ENCODE measurements around the gene ZSWIM9. TPM values are rescaled to one million over a fixed set of nuclear protein-coding genes. Genes with fewer than 3 reads are reported as not detected.
A peak's percentile ranks its signal among the peaks of the same experiment; 100 is the strongest.

ZSWIM9 gene
- total RNA-seq = 1 to 10 TPM; 7.4 to 8.0 TPM

DNA sequence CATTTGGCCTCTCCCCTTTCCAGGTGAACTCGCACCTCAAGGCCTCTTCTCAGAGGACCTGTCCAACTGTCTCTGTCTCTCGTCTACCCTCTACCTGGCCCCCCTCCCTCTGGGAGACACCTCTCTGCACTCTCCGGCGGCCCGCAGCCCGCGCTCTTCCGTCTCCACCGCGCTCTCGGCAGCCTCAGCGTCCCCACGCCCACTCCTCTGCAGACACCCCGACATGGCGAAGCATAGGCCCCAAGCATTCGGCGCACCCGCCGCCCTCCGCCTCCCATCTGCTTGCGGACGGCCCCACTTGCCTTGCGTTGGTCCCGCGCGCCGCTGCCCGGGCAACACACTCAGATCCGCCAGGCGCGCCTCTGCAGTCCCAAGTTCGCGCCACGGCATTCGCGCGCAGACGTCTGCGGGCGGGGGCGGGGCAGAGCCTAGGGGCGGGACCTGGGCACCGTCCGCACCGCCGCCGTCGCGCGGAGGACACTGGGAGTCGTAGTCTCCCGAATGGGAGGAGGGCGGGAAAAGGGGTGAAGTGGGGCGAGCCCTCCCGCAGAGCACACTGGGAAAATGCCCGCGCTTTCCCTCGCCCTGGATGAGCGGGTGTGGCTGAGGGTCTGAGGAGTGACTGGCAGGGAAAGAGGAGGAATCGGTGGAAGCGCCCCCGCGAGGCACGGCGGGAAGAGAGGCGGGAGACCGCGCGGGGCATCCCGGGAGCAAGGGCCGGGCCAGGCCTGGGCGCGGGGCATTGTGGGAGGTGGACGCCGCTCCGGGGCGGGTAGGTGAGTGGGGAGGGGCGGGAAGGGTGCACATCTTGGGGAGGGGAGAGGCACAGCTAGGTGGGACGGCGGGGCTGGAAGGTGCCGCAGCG, at the start of gene ZSWIM9, which contains the start of gene LIG1:
ZSWIM9 (plus strand) TSS at position 742 of the 865 bp plus-strand sequence. CDS start 1,123 bp downstream, outside the sequence.
LIG1 (minus strand) TSS at position 406 of the 865 bp plus-strand sequence. CDS start 4,778 bp downstream, outside the sequence.
- H3K9me3 Mint-ChIP-seq = no peaks in the 10 kb centered on the region
- peak within 1 kb of the TSS; percentile 95 for H3K4me3 Mint-ChIP-seq
- peak; percentile 94 for DNase-seq
- H3K4me1 Mint-ChIP-seq (ENCODE audit: low read depth) = peaks cover 39% of the 10 kb centered on the region
- H3K36me3 Mint-ChIP-seq = peaks cover 19% of the 10 kb centered on the region
- CTCF ChIA-PET = interaction anchor here (1.4 to 2.5 kb wide), 2 partner anchors 90 to 91 kb away, joined by 6 to 10 read pairs; no protein-coding TSS in a partner anchor
- no peaks in the 10 kb centered on the region for H3K27me3 Mint-ChIP-seq
- peak within 1 kb of the TSS; percentile 97 for H3K27ac Mint-ChIP-seq
- intact Hi-C loops (cut with micrococcal nuclease) = loop anchor here (1.0 to 5.0 kb wide), 4 partner anchors 34 to 193 kb away; partner anchors contain the start of genes CARD8 and TMEM143
- POLR2A ChIA-PET = interaction anchor here (0.6 to 1.1 kb wide), 4 partner anchors 18 to 34 kb away, joined by 3 to 4 read pairs (median 4); no protein-coding TSS in a partner anchor

DNA sequence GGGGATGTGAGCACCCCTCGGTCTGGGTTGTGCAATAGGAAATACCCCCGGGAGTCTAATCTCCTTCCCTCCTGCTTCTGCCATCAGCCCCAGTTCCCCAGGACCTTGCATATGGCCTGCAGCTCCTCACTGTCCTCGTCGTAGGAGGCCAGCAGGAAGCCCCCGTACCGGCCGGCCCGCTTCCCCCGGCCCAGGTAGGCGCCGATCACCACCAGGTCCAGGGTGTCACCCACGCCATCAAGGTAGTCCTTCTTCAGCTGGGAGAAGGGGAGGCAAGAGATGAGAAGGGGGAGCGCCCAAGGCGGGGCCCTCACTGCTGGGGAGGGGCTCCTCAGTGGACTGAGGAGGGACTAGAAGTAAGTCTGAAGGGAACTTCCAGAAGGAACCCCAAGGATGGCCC, 49.4 kb upstream of the ZSWIM9 start:
- Mint-ChIP-seq H3K27me3 (no peaks in the 10 kb centered on the region), H3K4me3 (no peak overlapping the region), H3K9me3 (no peaks in the 10 kb centered on the region), H3K27ac (no peak overlapping the region), H3K4me1 (ENCODE audit: low read depth) (peaks cover 28% of the 10 kb centered on the region), H3K36me3 (peaks cover 59% of the 10 kb centered on the region)
- POLR2A ChIA-PET = no interaction called here
- DNase-seq = no peak
- intact Hi-C loops (cut with micrococcal nuclease) = no loop called here
- CTCF ChIA-PET = interaction anchor here (0.6 to 1.7 kb wide), 2 partner anchors 10 to 308 kb away, joined by 4 to 6 read pairs; partner anchors contain the start of gene PLA2G4C

DNA sequence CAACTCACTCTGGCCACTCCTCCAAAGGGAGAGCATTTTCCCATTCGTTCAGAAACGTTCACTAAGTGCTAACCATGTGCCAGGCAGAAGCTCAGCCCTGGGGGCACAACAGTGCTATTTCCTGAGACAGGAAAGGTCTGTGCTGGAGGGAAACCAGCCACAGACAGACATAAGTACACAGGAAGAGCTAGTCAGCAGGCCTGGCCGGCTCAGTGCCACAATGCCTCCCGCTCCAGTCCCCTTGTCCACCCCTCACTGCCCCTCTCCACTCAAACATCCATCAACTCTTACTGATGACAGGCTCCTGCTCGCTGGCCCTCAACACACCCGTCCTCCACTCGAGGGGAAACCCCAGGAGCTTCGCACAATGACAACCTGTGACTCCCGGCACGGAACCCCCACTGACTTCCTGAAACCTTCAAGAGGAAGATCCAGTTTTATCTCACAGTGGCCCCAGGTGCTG, 48.5 kb upstream of the ZSWIM9 start:
- no peaks in the 10 kb centered on the region for H3K27me3 Mint-ChIP-seq
- H3K4me3 Mint-ChIP-seq = no peak overlapping the region
- intact Hi-C loops (cut with micrococcal nuclease) = no loop called here
- H3K36me3 Mint-ChIP-seq = peaks cover 63% of the 10 kb centered on the region
- H3K27ac Mint-ChIP-seq = peak overlapping the region; percentile 72
- H3K4me1 Mint-ChIP-seq (ENCODE audit: low read depth) = peaks cover 28% of the 10 kb centered on the region
- CTCF ChIA-PET = interaction anchor here (1.0 kb wide), 1 partner anchor 19 kb away, joined by 3 read pairs; no protein-coding TSS in a partner anchor
- POLR2A ChIA-PET = no interaction called here
- DNase-seq = peak; percentile 41
- H3K9me3 Mint-ChIP-seq = no peaks in the 10 kb centered on the region

DNA sequence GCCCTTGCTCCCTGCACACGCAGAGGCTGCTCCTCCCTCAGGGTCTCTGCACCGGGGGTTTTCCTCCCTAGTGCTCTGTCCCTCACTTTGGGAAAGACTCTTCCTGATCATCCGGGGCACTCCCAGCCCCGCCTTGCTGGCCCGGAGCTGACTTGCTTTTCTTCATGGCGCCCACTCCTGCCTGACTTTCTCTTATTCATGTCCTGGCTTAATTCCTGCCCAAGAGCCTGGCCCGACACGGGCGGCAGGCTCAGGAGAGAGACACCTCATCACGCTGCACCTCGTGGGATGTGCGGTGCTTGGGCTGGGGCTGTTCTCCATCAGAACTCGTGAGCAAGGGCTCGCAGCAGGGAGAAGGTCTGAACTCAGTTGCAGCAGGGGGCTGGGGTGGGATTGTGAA, 48.1 kb upstream of the ZSWIM9 start:
- intact Hi-C loops (cut with micrococcal nuclease) = no loop called here
- no peak overlapping the region for H3K4me3 Mint-ChIP-seq
- H3K36me3 Mint-ChIP-seq = peaks cover 66% of the 10 kb centered on the region
- H3K27me3 Mint-ChIP-seq = no peaks in the 10 kb centered on the region
- no peaks in the 10 kb centered on the region for H3K9me3 Mint-ChIP-seq
- peak overlapping the region; percentile 72 for H3K27ac Mint-ChIP-seq
- ChIA-PET CTCF (interaction anchor here (1.0 kb wide), 1 partner anchor 20 kb away, joined by 3 read pairs; no protein-coding TSS in a partner anchor), POLR2A (no interaction called here)
- DNase-seq = no peak
- H3K4me1 Mint-ChIP-seq (ENCODE audit: low read depth) = peaks cover 28% of the 10 kb centered on the region

DNA sequence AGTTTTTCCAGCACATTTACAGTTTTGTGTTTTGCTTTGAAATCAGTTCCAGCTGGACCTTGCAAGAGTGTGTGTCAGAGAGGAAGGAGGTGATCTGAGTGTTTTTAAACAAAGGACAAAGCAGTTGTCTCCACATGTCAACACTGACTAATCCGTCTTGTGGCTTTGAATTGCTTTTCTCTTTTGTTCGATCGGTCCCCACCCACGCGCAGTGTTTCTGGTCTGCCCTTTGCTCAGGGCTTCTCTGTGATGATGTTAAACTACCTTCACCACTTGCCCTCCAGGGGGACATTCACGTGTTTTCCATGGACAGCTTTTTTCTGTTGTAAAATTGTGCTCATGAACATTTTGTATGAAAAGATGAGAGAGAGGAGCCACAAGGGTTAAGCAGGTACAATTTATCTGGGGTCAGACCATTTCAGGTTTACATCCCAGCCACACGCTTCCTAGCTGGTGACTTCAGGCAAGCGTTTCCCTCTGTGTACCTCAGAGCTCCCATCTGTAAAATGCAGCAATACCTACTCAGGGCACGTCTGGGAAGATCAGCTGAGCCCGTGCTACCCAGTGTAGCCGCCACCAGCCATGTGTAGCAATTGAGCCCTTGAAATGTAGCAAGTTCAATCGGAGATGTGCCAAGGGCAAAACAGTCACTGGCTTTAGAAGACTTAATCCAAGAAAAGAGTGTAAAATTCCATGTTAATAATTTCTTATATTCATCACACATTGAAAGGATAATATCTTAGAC, 46.4 kb upstream of the ZSWIM9 start:
- CTCF ChIA-PET = interaction anchor here (1.0 to 2.0 kb wide), 6 partner anchors 13 to 160 kb away, joined by 3 to 6 read pairs (median 4); partner anchors contain the start of gene PLA2G4C
- POLR2A ChIA-PET = interaction anchor here (0.7 kb wide), 1 partner anchor 100 kb away, joined by 4 read pairs; no protein-coding TSS in a partner anchor

DNA sequence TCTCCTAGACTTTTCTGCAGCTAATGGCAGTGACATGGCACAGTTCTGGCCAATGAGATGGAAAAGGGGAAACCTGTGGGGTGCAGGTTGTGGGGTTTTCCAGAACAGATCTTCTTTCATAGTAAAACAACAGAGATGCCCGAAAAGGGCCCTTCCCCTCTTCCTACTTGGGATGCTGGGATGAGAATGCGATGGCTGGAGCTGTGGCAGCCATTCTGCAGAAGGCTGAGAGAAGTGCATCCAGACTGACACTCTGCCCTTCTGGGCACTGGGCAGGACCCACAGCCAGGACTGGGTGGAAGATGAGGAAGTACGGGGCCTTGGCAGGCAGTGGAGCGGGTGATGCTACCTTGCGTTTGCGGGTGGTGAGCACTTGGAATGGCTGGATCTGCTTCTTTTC, 42.9 kb upstream of the ZSWIM9 start:
- no peak overlapping the region for H3K27ac Mint-ChIP-seq
- H3K36me3 Mint-ChIP-seq = peaks cover 69% of the 10 kb centered on the region
- no peak overlapping the region for H3K4me3 Mint-ChIP-seq
- ChIA-PET CTCF (no interaction called here), POLR2A (no interaction called here)
- intact Hi-C loops (cut with micrococcal nuclease) = no loop called here
- no peak for DNase-seq
- H3K4me1 Mint-ChIP-seq (ENCODE audit: low read depth) = peaks cover 11% of the 10 kb centered on the region
- H3K27me3 Mint-ChIP-seq = no peaks in the 10 kb centered on the region
- no peaks in the 10 kb centered on the region for H3K9me3 Mint-ChIP-seq

More for the DNA sequence above, 46.4 kb upstream of the ZSWIM9 start:
- intact Hi-C loops (cut with micrococcal nuclease) = no loop called here
- DNase-seq = peak; percentile 80
- Mint-ChIP-seq H3K9me3 (no peaks in the 10 kb centered on the region), H3K27me3 (no peaks in the 10 kb centered on the region), H3K36me3 (peaks cover 72% of the 10 kb centered on the region), H3K4me1 (ENCODE audit: low read depth) (peaks cover 19% of the 10 kb centered on the region), H3K4me3 (no peak overlapping the region), H3K27ac (peak overlapping the region; percentile 64)

DNA sequence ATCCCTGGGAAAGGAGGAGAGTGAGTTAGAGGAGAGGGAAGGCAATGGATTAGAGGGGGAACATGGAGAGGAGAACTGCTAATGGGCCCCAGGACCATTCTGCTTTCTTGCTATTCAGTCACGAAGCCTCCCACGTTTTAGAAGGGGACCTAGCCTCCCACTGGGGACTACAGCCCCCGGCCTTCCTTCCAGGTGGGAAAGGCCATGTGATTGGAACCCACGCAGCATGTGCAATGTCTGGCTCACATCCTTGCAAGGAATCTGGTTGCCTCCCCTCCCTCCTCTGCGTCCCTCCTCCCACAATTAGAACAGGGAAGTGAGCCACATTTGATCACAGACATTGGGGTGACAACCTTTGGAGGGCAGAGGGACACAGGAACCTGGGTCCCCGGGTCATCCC, 37.4 kb upstream of the ZSWIM9 start:
- Mint-ChIP-seq H3K27me3 (no peaks in the 10 kb centered on the region), H3K27ac (no peak overlapping the region), H3K36me3 (peaks cover 50% of the 10 kb centered on the region), H3K4me3 (no peak overlapping the region), H3K4me1 (ENCODE audit: low read depth) (no peaks in the 10 kb centered on the region), H3K9me3 (no peaks in the 10 kb centered on the region)
- DNase-seq = no peak
- intact Hi-C loops (cut with micrococcal nuclease) = no loop called here
- ChIA-PET CTCF (no interaction called here), POLR2A (no interaction called here)

DNA sequence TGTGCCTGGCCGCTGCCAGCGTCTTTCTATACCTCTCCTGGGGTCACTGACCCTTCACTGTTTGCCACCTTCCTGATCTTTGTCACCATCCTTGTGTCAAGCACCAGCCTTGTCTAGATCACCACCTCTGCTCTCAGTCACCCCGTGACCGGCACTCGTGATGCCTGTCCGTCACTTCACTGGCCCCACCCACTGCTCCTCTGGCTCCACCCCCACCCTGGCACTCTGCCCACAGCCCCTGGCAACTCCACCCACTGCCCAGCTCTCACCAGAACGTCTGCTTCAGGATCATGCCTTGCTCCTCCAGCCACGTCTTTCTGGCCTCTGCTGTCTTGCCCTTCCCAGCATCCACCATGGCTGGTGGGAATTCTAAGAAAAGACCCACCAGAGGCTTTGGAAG, 35.1 kb upstream of the ZSWIM9 start:
- Mint-ChIP-seq H3K27me3 (no peaks in the 10 kb centered on the region), H3K27ac (no peak overlapping the region), H3K9me3 (no peaks in the 10 kb centered on the region), H3K36me3 (peaks cover 46% of the 10 kb centered on the region), H3K4me3 (no peak overlapping the region), H3K4me1 (ENCODE audit: low read depth) (no peaks in the 10 kb centered on the region)
- DNase-seq = peak; percentile 44
- POLR2A ChIA-PET = no interaction called here
- intact Hi-C loops (cut with micrococcal nuclease) = no loop called here
- CTCF ChIA-PET = no interaction called here

DNA sequence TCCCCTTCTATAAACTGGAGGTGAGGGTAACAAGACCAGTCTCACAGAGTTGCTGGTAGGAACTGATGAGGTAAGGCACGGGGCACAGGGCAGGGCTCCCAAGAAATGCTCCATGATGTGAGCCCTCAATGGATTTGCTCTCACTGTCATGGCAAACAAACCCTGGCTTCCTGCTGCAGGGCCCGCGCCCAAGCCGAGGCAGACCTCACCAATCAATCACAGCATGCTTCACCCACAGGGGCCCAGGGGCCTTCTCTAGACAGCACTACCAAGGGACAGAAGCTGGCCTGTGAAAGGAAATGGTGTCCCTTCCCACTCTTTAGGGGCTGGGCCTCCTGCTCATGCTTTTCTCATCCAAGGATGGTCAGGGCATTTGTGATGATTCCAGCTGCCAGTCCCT, 33.9 kb upstream of the ZSWIM9 start:
- Mint-ChIP-seq H3K4me3 (no peak overlapping the region), H3K36me3 (peaks cover 47% of the 10 kb centered on the region), H3K4me1 (ENCODE audit: low read depth) (no peaks in the 10 kb centered on the region), H3K9me3 (no peaks in the 10 kb centered on the region), H3K27ac (no peak overlapping the region), H3K27me3 (no peaks in the 10 kb centered on the region)
- ChIA-PET POLR2A (no interaction called here), CTCF (no interaction called here)
- intact Hi-C loops (cut with micrococcal nuclease) = no loop called here
- DNase-seq = no peak

DNA sequence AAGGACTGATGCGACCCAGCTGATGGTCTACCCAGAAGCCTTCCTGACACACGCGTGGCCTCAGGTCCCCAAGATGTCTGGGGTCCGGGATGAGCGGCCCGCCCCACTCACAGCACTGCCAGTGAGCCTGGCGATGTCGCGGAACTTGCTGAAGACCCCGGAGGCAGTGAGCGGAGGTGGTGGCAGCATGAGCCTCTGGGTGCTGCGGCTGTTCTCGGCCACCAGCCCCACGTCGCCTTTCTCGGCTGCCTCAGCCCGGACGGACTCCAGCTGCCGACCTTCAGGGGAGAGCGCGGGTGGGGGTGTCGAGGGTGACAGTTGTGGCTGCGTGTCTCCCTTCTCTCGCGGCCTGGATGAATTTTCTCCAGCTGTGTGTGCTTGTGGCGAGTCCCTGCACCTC, 33.1 kb upstream of the ZSWIM9 start:
- ChIA-PET CTCF (interaction anchor here (0.9 kb wide), 1 partner anchor 16 kb away, joined by 3 read pairs; no protein-coding TSS in a partner anchor), POLR2A (no interaction called here)

DNA sequence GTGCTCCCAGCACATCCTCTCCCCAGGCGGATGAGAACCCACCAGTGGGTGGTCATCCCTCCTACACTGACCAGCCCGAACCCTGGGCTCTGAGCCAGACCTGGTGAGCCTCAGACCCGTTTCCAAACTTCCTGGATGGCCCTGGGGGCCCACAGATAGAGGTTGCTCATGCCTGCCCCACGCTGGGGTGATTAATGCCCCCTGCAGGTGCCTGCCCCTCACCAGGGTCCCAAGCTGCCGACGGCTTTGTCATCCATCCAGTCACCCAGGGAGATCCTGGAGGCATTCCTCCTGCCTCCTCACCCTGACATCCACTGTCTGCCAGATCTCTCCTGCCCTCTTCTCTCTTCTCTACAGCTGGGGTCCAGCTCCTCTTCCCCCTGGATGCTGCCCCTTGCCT, 31.4 kb upstream of the ZSWIM9 start:
- ChIA-PET POLR2A (no interaction called here), CTCF (no interaction called here)
- H3K9me3 Mint-ChIP-seq = no peaks in the 10 kb centered on the region
- DNase-seq = no peak
- no peaks in the 10 kb centered on the region for H3K4me1 Mint-ChIP-seq (ENCODE audit: low read depth)
- no peak overlapping the region for H3K4me3 Mint-ChIP-seq
- H3K36me3 Mint-ChIP-seq = peaks cover 54% of the 10 kb centered on the region
- no peak overlapping the region for H3K27ac Mint-ChIP-seq
- intact Hi-C loops (cut with micrococcal nuclease) = no loop called here
- H3K27me3 Mint-ChIP-seq = no peaks in the 10 kb centered on the region

More for the DNA sequence above, 33.1 kb upstream of the ZSWIM9 start:
- Mint-ChIP-seq H3K27ac (no peak overlapping the region), H3K36me3 (peaks cover 45% of the 10 kb centered on the region), H3K4me1 (ENCODE audit: low read depth) (no peaks in the 10 kb centered on the region), H3K9me3 (no peaks in the 10 kb centered on the region), H3K4me3 (no peak overlapping the region), H3K27me3 (no peaks in the 10 kb centered on the region)
- intact Hi-C loops (cut with micrococcal nuclease) = no loop called here
- DNase-seq = no peak
